ENCODE data around the gene VCAN.

VCAN gene

DNA sequence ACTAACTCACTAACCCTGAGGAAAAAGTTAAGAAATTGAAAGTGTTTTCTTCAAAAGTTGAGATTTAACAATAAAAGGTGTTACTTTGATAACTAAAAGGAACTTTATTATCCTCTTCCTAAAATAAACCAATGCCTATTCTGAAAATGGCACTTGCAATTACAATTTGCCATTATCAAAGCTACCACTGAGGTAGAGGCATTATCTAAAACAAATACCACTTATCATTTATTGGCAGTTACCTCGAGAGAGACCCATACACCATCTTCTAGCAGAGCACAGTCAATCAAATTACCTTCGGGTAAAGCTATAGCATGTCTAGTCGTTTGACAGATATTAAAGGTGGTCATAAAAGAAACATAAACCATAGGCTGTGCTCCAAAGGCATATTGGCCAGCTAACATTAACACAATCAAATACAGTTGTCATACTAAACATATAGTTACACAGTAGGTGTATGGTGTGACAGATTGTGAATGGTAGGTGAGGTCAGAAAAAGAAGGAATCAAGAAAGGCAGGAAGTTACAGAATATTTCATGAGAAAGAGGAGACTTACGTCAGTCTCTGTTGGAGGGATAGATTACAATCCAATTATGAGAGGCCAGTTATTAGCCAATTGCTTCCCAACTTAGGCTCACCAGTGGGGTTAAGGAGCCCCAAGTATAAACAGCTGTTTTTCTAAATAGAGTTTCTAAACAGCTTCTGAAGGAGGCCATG is 56.3 kb downstream of the VCAN start:
- CTCF ChIA-PET: interaction anchor here (0.7 kb wide), 1 partner anchor 1707 kb away, joined by 3 read pairs; no protein-coding TSS in a partner anchor
- TF ChIP-seq, protein P1, sequence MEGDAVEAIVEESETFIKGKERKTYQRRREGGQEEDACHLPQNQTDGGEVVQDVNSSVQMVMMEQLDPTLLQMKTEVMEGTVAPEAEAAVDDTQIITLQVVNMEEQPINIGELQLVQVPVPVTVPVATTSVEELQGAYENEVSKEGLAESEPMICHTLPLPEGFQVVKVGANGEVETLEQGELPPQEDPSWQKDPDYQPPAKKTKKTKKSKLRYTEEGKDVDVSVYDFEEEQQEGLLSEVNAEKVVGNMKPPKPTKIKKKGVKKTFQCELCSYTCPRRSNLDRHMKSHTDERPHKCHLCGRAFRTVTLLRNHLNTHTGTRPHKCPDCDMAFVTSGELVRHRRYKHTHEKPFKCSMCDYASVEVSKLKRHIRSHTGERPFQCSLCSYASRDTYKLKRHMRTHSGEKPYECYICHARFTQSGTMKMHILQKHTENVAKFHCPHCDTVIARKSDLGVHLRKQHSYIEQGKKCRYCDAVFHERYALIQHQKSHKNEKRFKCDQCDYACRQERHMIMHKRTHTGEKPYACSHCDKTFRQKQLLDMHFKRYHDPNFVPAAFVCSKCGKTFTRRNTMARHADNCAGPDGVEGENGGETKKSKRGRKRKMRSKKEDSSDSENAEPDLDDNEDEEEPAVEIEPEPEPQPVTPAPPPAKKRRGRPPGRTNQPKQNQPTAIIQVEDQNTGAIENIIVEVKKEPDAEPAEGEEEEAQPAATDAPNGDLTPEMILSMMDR (conservative IDR thresholded peaks at IDR 0.05; ENCODE audit: low read depth): no peak
- no peak for DNase-seq (ENCODE audit: low spot score)
- POLR2A ChIA-PET (ENCODE audit: low non-redundant PET): no interaction called here
- H3K27ac ChIP-seq: no peak overlapping the region

GRCh38 chr5:83528439-83528769 is 56.9 kb downstream of the VCAN start:
- POLR2A ChIA-PET (ENCODE audit: low non-redundant PET): no interaction called here
- no peak for DNase-seq (ENCODE audit: low spot score)
- CTCF ChIA-PET: no interaction called here
- TF ChIP-seq, protein P1 (conservative IDR thresholded peaks at IDR 0.05; ENCODE audit: low read depth): no peak
- no peak overlapping the region for H3K27ac ChIP-seq

DNA sequence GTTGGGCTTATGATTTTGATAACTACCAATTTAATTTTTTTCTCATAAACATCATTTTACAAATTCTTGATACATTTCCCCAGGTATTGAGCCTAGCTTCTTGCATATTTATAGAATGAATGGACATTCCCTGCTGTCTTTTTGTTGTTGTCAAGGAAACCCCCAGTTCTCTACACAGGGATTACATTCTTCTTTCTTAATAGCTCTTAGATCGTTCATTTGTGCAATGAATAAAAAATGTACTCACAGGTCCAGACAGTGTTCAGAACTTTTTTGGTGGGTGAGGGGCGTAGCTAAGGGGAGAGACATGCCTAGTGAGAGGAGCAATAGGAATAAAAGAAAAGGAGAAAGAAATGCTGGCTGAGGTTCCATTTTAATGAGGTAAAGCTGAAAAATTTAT is 58.6 kb downstream of the VCAN start:
- DNase-seq (ENCODE audit: low spot score): no peak
- CTCF ChIA-PET: interaction anchor here (0.6 kb wide), 1 partner anchor 75 kb away, joined by 3 read pairs; no protein-coding TSS in a partner anchor
- no peak overlapping the region for H3K27ac ChIP-seq
- TF ChIP-seq, protein P1 (conservative IDR thresholded peaks at IDR 0.05; ENCODE audit: low read depth): no peak
- POLR2A ChIA-PET (ENCODE audit: low non-redundant PET): no interaction called here

DNA sequence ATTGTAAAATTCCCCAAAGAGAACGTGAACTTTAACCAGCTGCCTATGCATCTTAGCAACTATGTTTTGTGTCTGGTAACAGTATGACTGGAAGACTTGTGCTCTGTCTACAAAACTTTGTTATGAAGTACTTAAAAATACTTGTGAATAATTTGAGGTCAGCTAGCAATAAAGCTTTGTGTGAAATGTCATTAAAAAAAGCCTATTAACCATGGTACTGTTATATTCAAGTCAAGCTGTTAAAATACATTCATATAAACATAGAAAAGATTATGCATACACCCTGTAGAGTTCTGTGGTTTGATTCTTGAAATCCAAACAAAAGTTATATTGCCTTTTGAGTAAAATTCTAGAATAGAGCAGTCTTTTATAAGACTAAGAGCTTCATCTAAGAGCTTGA is 60.1 kb downstream of the VCAN start:
- DNase-seq (ENCODE audit: low spot score): no peak
- H3K27ac ChIP-seq: no peak overlapping the region
- ChIA-PET POLR2A (ENCODE audit: low non-redundant PET) (no interaction called here), CTCF (interaction anchor here (0.5 kb wide), 1 partner anchor 1180 kb away, joined by 3 read pairs; no protein-coding TSS in a partner anchor)
- TF ChIP-seq, protein P1 (conservative IDR thresholded peaks at IDR 0.05; ENCODE audit: low read depth): no peak

- ChIA-PET POLR2A (ENCODE audit: low non-redundant PET) (no interaction called here), CTCF (interaction anchor here (0.5 kb wide), 1 partner anchor 135 kb away, joined by 4 read pairs; no protein-coding TSS in a partner anchor)
- no peak overlapping the region for H3K27ac ChIP-seq
- no peak for DNase-seq (ENCODE audit: low spot score)
- TF ChIP-seq, protein P1 (conservative IDR thresholded peaks at IDR 0.05; ENCODE audit: low read depth): no peak
Measured at GRCh38 chr5:83538786-83539462, 67.4 kb downstream of the VCAN start.

GRCh38 chr5:83539463-83539790 is 67.9 kb downstream of the VCAN start:
- DNase-seq (ENCODE audit: low spot score): no peak
- ChIA-PET POLR2A (ENCODE audit: low non-redundant PET) (no interaction called here), CTCF (no interaction called here)
- no peak overlapping the region for H3K27ac ChIP-seq
- TF ChIP-seq, protein P1 (conservative IDR thresholded peaks at IDR 0.05; ENCODE audit: low read depth): no peak

Data from RWPE1 (cell line).